IMR-90 (cell line): ENCODE data around the gene PAX5. TPM values are rescaled to one million over a fixed set of nuclear protein-coding genes. Genes with fewer than 3 reads are reported as not detected.

Experiments used
- ATAC-seq: fragments of 200-7000 bp; cut with Tn5 transposase; 2 replicates; pipeline ENCODE4 v1.9.1; 2020; ENCODE audit warnings: low read depth, mild to moderate bottlenecking, moderate library complexity
- BruUV-seq: library from RNA; stranded (reverse); fragments of 400-500 nt; replicated peaks from 2 replicates; lab custom pipeline; 2021; lab: Mats Ljungman, UMichigan
- CTCF ChIA-PET: fragments of 300-600 bp; formaldehyde crosslinking; extraction: SDS; loops from one replicate; lab custom pipeline; 2021; ENCODE audit warnings: antibody characterized with exemption; lab: Yijun Ruan, JAX
- POLR2A ChIA-PET: fragments of 300-600 bp; sonication (Branson Sonifier 250); formaldehyde crosslinking; loops from one replicate; lab custom pipeline; 2022; ENCODE audit warnings: antibody characterized with exemption; ENCODE audit not compliant: unreplicated experiment; lab: Charles Lee
- DNase-seq: peaks from one replicate; pipeline ENCODE4 v3.0.0; 2013
- H2AFZ ChIP-seq: replicated peaks from 2 replicates; pipeline ENCODE3; 2013; ENCODE audit warnings: low read length, mild to moderate bottlenecking; ENCODE audit not compliant: poor library complexity
- H2AK5ac ChIP-seq: 2 replicates; pipeline ENCODE4 v1.6.1; 2013; ENCODE audit warnings: low read depth, low read length, inconsistent platforms
- H2AK9ac ChIP-seq: replicated peaks from 2 replicates; pipeline ENCODE3; 2013; ENCODE audit warnings: mild to moderate bottlenecking, low read depth, low read length, moderate library complexity; ENCODE audit not compliant: poor library complexity
- H2BK120ac ChIP-seq: 2 replicates; pipeline ENCODE4 v1.6.1; 2013; ENCODE audit warnings: low read depth, low read length, inconsistent platforms
- H2BK15ac ChIP-seq: 3 replicates; pipeline ENCODE4 v1.6.1; 2013; ENCODE audit warnings: low read depth, low read length, inconsistent platforms
- H2BK20ac ChIP-seq: 2 replicates; pipeline ENCODE4 v1.6.1; 2013; ENCODE audit warnings: low read depth, mild to moderate bottlenecking, inconsistent platforms, low read length, moderate library complexity
- H2BK5ac ChIP-seq: 2 replicates; pipeline ENCODE4 v1.6.1; 2013; ENCODE audit warnings: mild to moderate bottlenecking, low read depth, low read length, inconsistent platforms; ENCODE audit not compliant: poor library complexity, severe bottlenecking
- H3K14ac ChIP-seq: replicated peaks from 2 replicates; pipeline ENCODE4 v1.6.1; 2013; ENCODE audit warnings: low read depth, low read length, inconsistent platforms
- H3K18ac ChIP-seq: 2 replicates; pipeline ENCODE4 v1.6.1; 2013; ENCODE audit warnings: low read depth, low read length, control low read depth
- H3K23ac ChIP-seq: 2 replicates; pipeline ENCODE4 v1.6.1; 2013; ENCODE audit warnings: low read depth, low read length, inconsistent platforms
- H3K27ac ChIP-seq: 2 replicates; pipeline ENCODE4 v1.5.1; 2013; ENCODE audit warnings: mild to moderate bottlenecking, control low read depth, low read length; ENCODE audit not compliant: insufficient read depth
- H3K27me3 ChIP-seq: 2 replicates; pipeline ENCODE4 v1.6.1; 2013; ENCODE audit warnings: low read length; ENCODE audit not compliant: control insufficient read depth, insufficient read depth
- H3K36me3 ChIP-seq: 2 replicates; pipeline ENCODE4 v1.6.1; 2013; ENCODE audit warnings: low read length, mixed read lengths; ENCODE audit not compliant: control insufficient read depth, insufficient read depth
- H3K4ac ChIP-seq: 2 replicates; pipeline ENCODE4 v1.6.1; 2013; ENCODE audit warnings: low read depth, low read length, inconsistent platforms
- H3K4me1 ChIP-seq: 2 replicates; pipeline ENCODE4 v1.6.1; 2013; ENCODE audit warnings: low read length, mixed read lengths; ENCODE audit not compliant: control insufficient read depth, insufficient read depth
- H3K4me2 ChIP-seq: 2 replicates; pipeline ENCODE4 v1.6.1; 2013; ENCODE audit warnings: low read depth, mild to moderate bottlenecking, control low read depth, low read length, moderate library complexity
- H3K4me3 ChIP-seq: 2 replicates; pipeline ENCODE4 v1.5.1; 2013; ENCODE audit warnings: low read depth, mild to moderate bottlenecking, control low read depth, low read length, moderate library complexity; ENCODE audit not compliant: insufficient read depth
- H3K56ac ChIP-seq: 2 replicates; pipeline ENCODE4 v1.6.1; 2013; ENCODE audit warnings: low read length, inconsistent platforms; ENCODE audit not compliant: insufficient read depth; ENCODE audit errors: extremely low read depth
- H3K79me1 ChIP-seq, 2 experiments: 2 replicates each; pipeline ENCODE4 v1.6.1; 2013; ENCODE audit warnings: low read length in 2 of 2, inconsistent platforms in 1 of 2, low read depth in 1 of 2
- H3K9ac ChIP-seq: 2 replicates; pipeline ENCODE4 v1.6.1; 2013; ENCODE audit warnings: low read depth, low read length, control low read depth
- H3K9me1 ChIP-seq: 2 replicates; pipeline ENCODE4 v1.6.1; 2013; ENCODE audit warnings: low read length, inconsistent platforms; ENCODE audit not compliant: insufficient read depth
- H3K9me3 ChIP-seq: 2 replicates; pipeline ENCODE4 v1.6.1; 2013; ENCODE audit warnings: low read length; ENCODE audit not compliant: control insufficient read depth, insufficient read depth
- H4K20me1 ChIP-seq: 2 replicates; pipeline ENCODE4 v1.6.1; 2013; ENCODE audit warnings: low read length, inconsistent platforms; ENCODE audit not compliant: insufficient read depth
- H4K5ac ChIP-seq: 2 replicates; pipeline ENCODE4 v1.6.1; 2013; ENCODE audit warnings: mild to moderate bottlenecking, low read depth, low read length, control low read depth
- H4K8ac ChIP-seq, 2 experiments: 2 replicates each; pipeline ENCODE4 v1.6.1; 2013; ENCODE audit warnings: low read depth in 2 of 2, low read length in 2 of 2, control low read depth in 1 of 2, inconsistent platforms in 1 of 2
- H4K91ac ChIP-seq: 2 replicates; pipeline ENCODE4 v1.6.1; 2013; ENCODE audit warnings: low read depth, low read length, inconsistent platforms; ENCODE audit not compliant: insufficient read depth
- FOS ChIP-seq: fragments of 150-350 bp; IDR thresholded peaks from 2 replicates; pipeline ENCODE4 v1.6.1; 2016; ENCODE audit warnings: low read depth, low read length
- MAFK ChIP-seq: IDR thresholded peaks from 2 replicates; pipeline ENCODE4 v1.6.1; 2012; ENCODE audit warnings: low read depth, low read length, improper control_type of control experiment
- MAZ ChIP-seq: IDR thresholded peaks from 2 replicates; pipeline ENCODE4 v1.6.1; 2012; ENCODE audit warnings: low read depth, mild to moderate bottlenecking, low read length, improper control_type of control experiment, moderate library complexity, borderline replicate concordance
- POLR2A ChIP-seq: IDR thresholded peaks from 2 replicates; pipeline ENCODE4 v1.6.1; 2012; ENCODE audit warnings: mild to moderate bottlenecking, low read depth, low read length
- dilution Hi-C: fragments of 300-500 bp; cut with HindIII; formaldehyde crosslinking; loops from one replicate; pipeline ENCODE4 v1.14.3; 2018; ENCODE audit warnings: low sequenced_read_pairs; ENCODE audit not compliant: unreplicated experiment
- in situ Hi-C: fragments of 300-500 bp; cut with MboI; formaldehyde crosslinking; loops from 3 replicates; pipeline ENCODE4 v1.14.3; 2019; ENCODE audit warnings: low sequenced_read_pairs, inconsistent platforms, mixed read lengths
- intact Hi-C: fragments of 100-400 bp; cut with micrococcal nuclease; formaldehyde crosslinking; loops from 2 replicates; pipeline ENCODE4 v1.10.0; 2022
- polyA plus RNA-seq, 3 experiments: library from polyadenylated mRNA; depleted of rRNA; stranded (reverse); fragments of >200 nt; gene quantifications; 2 replicates each; pipeline ENCODE4 v1.2.3, GENCODE V29; 2012; ENCODE audit warnings: low replicate concordance in 1 of 3
- total RNA-seq: library from RNA; depleted of rRNA; stranded (reverse); fragments of >200 nt; gene quantifications from 2 replicates; pipeline ENCODE4 v1.2.3, GENCODE V29; 2012

Gene PAX5
- total and polyA plus RNA-seq, 2 of the 4 experiments (the other 2 are of a cell fraction), result not detected

DNA sequence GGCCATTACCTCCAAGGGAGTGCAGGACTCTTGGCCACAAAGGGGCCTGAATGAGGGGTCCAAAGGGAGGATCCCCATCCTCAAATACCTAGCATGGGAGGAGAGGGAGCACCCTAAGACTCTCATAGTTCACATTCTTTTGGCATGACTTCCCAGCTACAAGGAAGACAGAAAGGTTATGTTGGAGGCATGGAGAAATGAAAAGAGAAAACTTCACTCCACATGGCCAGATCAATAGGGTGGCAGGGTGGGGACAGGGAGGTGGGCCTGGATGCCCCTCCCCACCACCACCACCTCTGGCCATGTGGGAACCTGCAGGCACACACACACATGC is 97.6 kb downstream of the PAX5 start:
- Histone ChIP-seq H3K36me3 (no peaks in the 10 kb centered on the region), H4K91ac (no peak overlapping the region), H2AFZ (no peak overlapping the region), H3K4me1 (no peaks in the 10 kb centered on the region), H3K4me3 (no peak overlapping the region), H3K14ac (no peak overlapping the region), H2BK20ac (no peak overlapping the region), H2AK5ac (no peak overlapping the region), H3K9me3 (no peaks in the 10 kb centered on the region), H3K4ac (no peak overlapping the region), H3K9ac (no peak overlapping the region), H3K56ac (no peak overlapping the region), H4K5ac (no peak overlapping the region), H4K20me1 (no peaks in the 10 kb centered on the region), H2BK5ac (no peak overlapping the region), H3K27ac (no peak overlapping the region), H3K23ac (no peak overlapping the region), H3K18ac (no peak overlapping the region), H4K8ac (no peak overlapping the region), H3K4me2 (no peak overlapping the region), H2BK15ac (no peak overlapping the region), H3K27me3 (peaks cover 31% of the 10 kb centered on the region), H2AK9ac (no peak overlapping the region), H2BK120ac (no peak overlapping the region), H3K79me1 (no peaks in the 10 kb centered on the region), H3K9me1 (no peaks in the 10 kb centered on the region)
- DNase-seq, result no peak
- no peak for TF ChIP-seq POLR2A
- no peak for TF ChIP-seq MAFK
- TF ChIP-seq MAZ, result no peak
- no peak for TF ChIP-seq FOS
- intact Hi-C loops, result no loop called here
- dilution Hi-C loops, result no loop called here
- no peak for ATAC-seq
- in situ Hi-C loops, result no loop called here
- ChIA-PET CTCF (no interaction called here), POLR2A (no interaction called here)
- BruUV-seq, result no TSS peak
